ENCODE results near the gene MTIF2. TPM values are rescaled to one million over a fixed set of nuclear protein-coding genes. Genes with fewer than 3 reads are reported as not detected.
A peak's percentile ranks its signal among the peaks of the same experiment; 100 is the strongest.

MTIF2 gene
- total RNA-seq (2021; fragmentation: NEBNext Ultra II Directional; extraction: Animal tissue kit (Norgen Biotek cat#: 25700)) = 10 to 100 TPM; 22.4 to 28.7 (median 25.9) TPM
- long read RNA-seq, partial matches to known transcripts = 15 of 29 reads
- long read RNA-seq, other reads (novel, unspliced or antisense) = 10 of 29 reads

- H3K4me1 Mint-ChIP-seq (ENCODE audit: low read depth) = peaks cover 14% of the 10 kb centered on the region
- peaks cover 1% of the 10 kb centered on the region; the same call in 1 of the 2 replicates for H3K27me3 Mint-ChIP-seq (ENCODE audit: insufficient read depth)
- H3K36me3 Mint-ChIP-seq (ENCODE audit: low read depth) = no peaks in the 10 kb centered on the region; the same call in 1 of the 2 replicates
- peak; percentile 93 for DNase-seq
- no peaks in the 10 kb centered on the region for H3K9me3 Mint-ChIP-seq
- H3K4me3 Mint-ChIP-seq = peak within 1 kb of the TSS; percentile 96
- TF ChIP-seq, protein P1, sequence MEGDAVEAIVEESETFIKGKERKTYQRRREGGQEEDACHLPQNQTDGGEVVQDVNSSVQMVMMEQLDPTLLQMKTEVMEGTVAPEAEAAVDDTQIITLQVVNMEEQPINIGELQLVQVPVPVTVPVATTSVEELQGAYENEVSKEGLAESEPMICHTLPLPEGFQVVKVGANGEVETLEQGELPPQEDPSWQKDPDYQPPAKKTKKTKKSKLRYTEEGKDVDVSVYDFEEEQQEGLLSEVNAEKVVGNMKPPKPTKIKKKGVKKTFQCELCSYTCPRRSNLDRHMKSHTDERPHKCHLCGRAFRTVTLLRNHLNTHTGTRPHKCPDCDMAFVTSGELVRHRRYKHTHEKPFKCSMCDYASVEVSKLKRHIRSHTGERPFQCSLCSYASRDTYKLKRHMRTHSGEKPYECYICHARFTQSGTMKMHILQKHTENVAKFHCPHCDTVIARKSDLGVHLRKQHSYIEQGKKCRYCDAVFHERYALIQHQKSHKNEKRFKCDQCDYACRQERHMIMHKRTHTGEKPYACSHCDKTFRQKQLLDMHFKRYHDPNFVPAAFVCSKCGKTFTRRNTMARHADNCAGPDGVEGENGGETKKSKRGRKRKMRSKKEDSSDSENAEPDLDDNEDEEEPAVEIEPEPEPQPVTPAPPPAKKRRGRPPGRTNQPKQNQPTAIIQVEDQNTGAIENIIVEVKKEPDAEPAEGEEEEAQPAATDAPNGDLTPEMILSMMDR (IDR thresholded peaks at IDR 0.05) = peak; percentile 17; the same call in 1 of the 2 replicates
- peak within 1 kb of the TSS; percentile 86 for H3K27ac Mint-ChIP-seq
These were observed at the start of gene MTIF2 for GRCh38 chr2:55268907-55269644. Gene MTIF2, minus strand, starts transcription at chr2:55269231. Its CDS starts 5,373 bp downstream, at chr2:55263858.

DNA sequence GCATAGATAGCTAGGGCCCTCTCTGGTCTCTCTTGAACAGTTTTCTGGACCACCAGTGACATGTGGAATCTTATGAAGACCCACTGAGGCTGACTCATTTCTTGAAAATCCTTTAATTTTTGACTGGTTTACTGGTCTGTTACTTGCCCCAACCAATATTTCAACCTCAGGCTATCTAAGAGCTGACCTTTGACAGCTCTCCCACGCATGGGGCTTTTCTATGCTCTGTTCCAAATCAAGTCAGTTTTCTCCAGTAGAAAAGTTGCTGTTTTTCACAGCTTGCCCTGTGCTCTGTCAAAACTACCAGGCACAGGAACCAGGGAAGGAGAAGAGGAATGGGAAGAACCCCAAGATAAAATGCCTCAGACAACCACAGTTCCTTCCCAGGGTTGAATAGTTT is 46.0 kb upstream of the MTIF2 start:
- H3K27me3 Mint-ChIP-seq (ENCODE audit: insufficient read depth) = no peaks in the 10 kb centered on the region
- no peak for DNase-seq
- H3K4me1 Mint-ChIP-seq (ENCODE audit: low read depth) = peaks cover 25% of the 10 kb centered on the region
- no peaks in the 10 kb centered on the region for H3K9me3 Mint-ChIP-seq
- TF ChIP-seq, protein P1 (IDR thresholded peaks at IDR 0.05) = no peak
- H3K27ac Mint-ChIP-seq = no peak overlapping the region
- H3K36me3 Mint-ChIP-seq (ENCODE audit: low read depth) = 0 out of 2 replicates have a peak, but pooled peaks cover 13% of the 10 kb centered on the region
- no peak overlapping the region for H3K4me3 Mint-ChIP-seq

GRCh38 chr2:55311444-55311870 is 42.4 kb upstream of the MTIF2 start:
- peaks cover 35% of the 10 kb centered on the region for H3K4me1 Mint-ChIP-seq (ENCODE audit: low read depth)
- H3K27me3 Mint-ChIP-seq (ENCODE audit: insufficient read depth) = no peaks in the 10 kb centered on the region
- TF ChIP-seq, protein P1 (IDR thresholded peaks at IDR 0.05) = peak; percentile 74
- peak overlapping the region; percentile 32; the same call in 1 of the 2 replicates for H3K27ac Mint-ChIP-seq
- no peaks in the 10 kb centered on the region for H3K9me3 Mint-ChIP-seq
- DNase-seq = peak; percentile 43
- H3K36me3 Mint-ChIP-seq (ENCODE audit: low read depth) = 0 out of 2 replicates have a peak, but pooled peaks cover 13% of the 10 kb centered on the region
- H3K4me3 Mint-ChIP-seq = no peak overlapping the region

- H3K27ac Mint-ChIP-seq = no peak overlapping the region
- TF ChIP-seq, protein P1 (IDR thresholded peaks at IDR 0.05) = no peak
- peaks cover 35% of the 10 kb centered on the region for H3K4me1 Mint-ChIP-seq (ENCODE audit: low read depth)
These were observed 40.4 kb upstream of the MTIF2 start for GRCh38 chr2:55309446-55309845.

GRCh38 chr2:55302241-55302640 is 33.2 kb upstream of the MTIF2 start:
- H3K27me3 Mint-ChIP-seq (ENCODE audit: insufficient read depth) = no peaks in the 10 kb centered on the region
- H3K36me3 Mint-ChIP-seq (ENCODE audit: low read depth) = no peaks in the 10 kb centered on the region
- TF ChIP-seq, protein P1 (IDR thresholded peaks at IDR 0.05) = no peak
- DNase-seq = no peak
- H3K4me1 Mint-ChIP-seq (ENCODE audit: low read depth) = no peaks in the 10 kb centered on the region
- H3K4me3 Mint-ChIP-seq = no peak overlapping the region
- H3K9me3 Mint-ChIP-seq = no peaks in the 10 kb centered on the region
- H3K27ac Mint-ChIP-seq = no peak overlapping the region

More at GRCh38 chr2:55309446-55309845, 40.4 kb upstream of the MTIF2 start:
- Mint-ChIP-seq H3K36me3 (ENCODE audit: low read depth) (0 out of 2 replicates have a peak, but pooled peaks cover 7% of the 10 kb centered on the region), H3K27me3 (ENCODE audit: insufficient read depth) (no peaks in the 10 kb centered on the region), H3K4me3 (no peak overlapping the region), H3K9me3 (no peaks in the 10 kb centered on the region)
- DNase-seq = peak; percentile 42

Data from HFFc6 (cell line).